Measurements from ENCODE around the gene ABLIM2.

Gene ABLIM2

GRCh38 chr4:8117278-8117682, 41.3 kb downstream of the ABLIM2 start:
- DNase-seq = no peak

- DNase-seq = no peak
These were observed 42.7 kb downstream of the ABLIM2 start for GRCh38 chr4:8115916-8116315.

GRCh38 chr4:8115203-8115520, 43.5 kb downstream of the ABLIM2 start:
- DNase-seq = no peak

- no peak for DNase-seq
These were observed 44.0 kb downstream of the ABLIM2 start for GRCh38 chr4:8114456-8115202.

GRCh38 chr4:8113611-8114377, 44.8 kb downstream of the ABLIM2 start:
- DNase-seq = no peak

GRCh38 chr4:8112672-8113071, 45.9 kb downstream of the ABLIM2 start:
- no peak for DNase-seq

- no peak for DNase-seq
These were observed 46.5 kb downstream of the ABLIM2 start for GRCh38 chr4:8112036-8112576.

GRCh38 chr4:8110071-8110986, 48.3 kb downstream of the ABLIM2 start:
- no peak for DNase-seq

- no peak for DNase-seq
These were observed 49.1 kb downstream of the ABLIM2 start for GRCh38 chr4:8109406-8110065.

- no peak for DNase-seq
These were observed 49.6 kb downstream of the ABLIM2 start for GRCh38 chr4:8108991-8109390.

- no peak for DNase-seq
These were observed 50.4 kb downstream of the ABLIM2 start for GRCh38 chr4:8108261-8108660.

- DNase-seq = no peak
These were observed 51.4 kb downstream of the ABLIM2 start for GRCh38 chr4:8107146-8107657.

GRCh38 chr4:8106451-8107025, 52.1 kb downstream of the ABLIM2 start:
- no peak for DNase-seq

GRCh38 chr4:8105306-8106100, 53.1 kb downstream of the ABLIM2 start:
- DNase-seq = no peak

- no peak for DNase-seq
These were observed 53.9 kb downstream of the ABLIM2 start for GRCh38 chr4:8104491-8105305.

GRCh38 chr4:8103421-8104390, 54.9 kb downstream of the ABLIM2 start:
- DNase-seq = no peak

GRCh38 chr4:8102831-8103230, 55.8 kb downstream of the ABLIM2 start:
- DNase-seq = no peak

- DNase-seq = no peak
These were observed 56.6 kb downstream of the ABLIM2 start for GRCh38 chr4:8102076-8102355.

All from T1000 (cell line).